Kidney (tissue), 14 donors: Measurements from ENCODE around the gene ADIPOR2. TPM values are rescaled to one million over a fixed set of nuclear protein-coding genes. Genes with fewer than 3 reads are reported as not detected.
"Not testable (repeated sequence)": the region's sequence is repeated elsewhere in the genome, so short reads cannot be mapped to it uniquely, and the experiment has no call there.

Experiments used
- DNase-seq, 5 donors: peaks; one replicate each; pipeline ENCODE4 v3.0.0-alpha.2; 2013 to 2020
- FAIRE-seq: peaks from 2 replicates; lab custom pipeline; 2012; peaks lifted over from hg19 to GRCh38; lab: Jason Lieb, UNC
- H3K27ac ChIP-seq, 2 donors: one replicate each; pipeline ENCODE4 v1.7.0; 2013; ENCODE audit warnings: low read depth in 2 of 2, low read length in 2 of 2, inconsistent platforms in 1 of 2
- H3K27me3 ChIP-seq: one replicate; pipeline ENCODE4 v1.7.1; 2013; ENCODE audit warnings: low read length, inconsistent platforms; ENCODE audit not compliant: control insufficient read depth, insufficient read depth
- H3K36me3 ChIP-seq, 3 donors: one replicate each; pipeline versions ENCODE4 v1.7.0 to v1.7.1; 2013; ENCODE audit warnings: low read length in 3 of 3, control low read depth in 1 of 3, inconsistent platforms in 1 of 3; ENCODE audit not compliant: insufficient read depth in 3 of 3, control insufficient read depth in 2 of 3
- H3K4me1 ChIP-seq, 3 donors: one replicate each; pipeline versions ENCODE4 v1.7.0 to v1.7.1; 2013; ENCODE audit warnings: low read length in 3 of 3, inconsistent platforms in 1 of 3, low read depth in 1 of 3; ENCODE audit not compliant: control insufficient read depth in 2 of 3, insufficient read depth in 2 of 3
- H3K4me3 ChIP-seq, 3 donors: one replicate each; pipeline versions ENCODE4 v1.7.0 to v1.8.1; 2013; ENCODE audit warnings: low read length in 3 of 3, control low read depth in 1 of 3, inconsistent platforms in 1 of 3
- H3K9ac ChIP-seq, 3 donors: one replicate each; pipeline versions ENCODE4 v1.7.0 to v1.7.1; 2013; ENCODE audit warnings: low read length in 3 of 3, control low read depth in 1 of 3, inconsistent platforms in 1 of 3
- H3K9me3 ChIP-seq, 3 donors: one replicate each; pipeline versions ENCODE4 v1.7.0 to v1.7.1; 2013; ENCODE audit warnings: low read length in 3 of 3, control low read depth in 1 of 3, inconsistent platforms in 1 of 3; ENCODE audit not compliant: control insufficient read depth in 2 of 3, insufficient read depth in 1 of 3
- intact Hi-C: fragments of 100-400 bp; cut with DNase I; formaldehyde crosslinking; loops from one replicate; pipeline ENCODE4 v1.11.1; 2022
- polyA plus RNA-seq: library from polyadenylated mRNA; stranded (reverse); fragments of 350-450 nt; fragmentation: Illumina TruSeq; extraction: RNeasy Lipid Tissue Mini Kit (QIAGEN cat#74804); gene quantifications from one replicate; pipeline ENCODE4 v1.2.3, GENCODE V29; 2014; ENCODE audit warnings: low read depth, low replicate concordance; ENCODE audit not compliant: insufficient read depth
- total RNA-seq: library from RNA; stranded (reverse); fragmentation: NEBNext Ultra II Directional; extraction: Animal tissue kit (Norgen Biotek cat#: 25700); gene quantifications from one replicate; pipeline ENCODE4 v1.2.1, GENCODE V29; 2021
- TF ChIP-seq, protein P1 (sequence below): IDR thresholded peaks from 3 replicates; pipeline ENCODE4 v1.5.1; 2012; ENCODE audit warnings: mild to moderate bottlenecking, moderate library complexity, borderline replicate concordance; ENCODE audit not compliant: insufficient read depth; ENCODE audit errors: extremely low read depth
- donor health status: control.
- donor health status: control.
- donor health status: control.
- donor health status: control.
- donor health status: control.
- donor health status: DM: yes; HTN: yes; CAD: no.
- donor health status: Normal renal cell carcinoma (clear cell type).

Gene ADIPOR2
- total and polyA plus RNA-seq, 2 donors from 2014 or later = 26.7 to 50.0 TPM

DNA sequence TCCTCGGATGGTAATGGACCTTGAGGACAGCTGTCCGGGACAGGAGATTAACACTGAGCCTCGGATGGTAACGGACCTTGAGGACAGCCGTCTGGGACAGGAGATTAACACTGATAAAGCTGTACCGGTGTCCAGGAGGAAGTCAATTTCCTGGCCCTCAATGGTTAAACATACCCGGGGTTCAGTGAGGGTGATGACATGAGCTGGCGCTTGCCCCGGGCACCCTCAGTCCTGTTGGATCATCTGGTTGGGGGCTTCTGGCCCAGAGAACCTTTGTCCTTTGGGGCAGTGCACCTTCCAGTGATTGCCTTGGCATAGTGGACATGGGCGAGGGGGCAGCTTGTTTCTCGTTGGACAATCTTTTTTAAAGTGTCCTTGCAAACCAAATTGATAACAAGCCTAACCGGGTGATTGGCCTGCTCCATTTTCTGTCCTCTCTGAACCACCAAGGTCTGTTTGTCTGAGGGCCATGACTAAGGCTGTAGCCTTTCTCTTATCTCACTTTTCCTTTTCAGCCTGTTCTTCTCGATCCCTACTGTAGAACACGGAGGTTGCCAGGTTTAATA is 23.0 kb downstream of the ADIPOR2 start:
- H3K9ac ChIP-seq, H3K36me3 ChIP-seq, H3K4me3 ChIP-seq, H3K27ac ChIP-seq, H3K9me3 ChIP-seq, H3K4me1 ChIP-seq, intact Hi-C loops, H3K27me3 ChIP-seq, DNase-seq, FAIRE-seq: not testable (repeated sequence)

GRCh38 chr12:1715459-1715858 is 24.6 kb downstream of the ADIPOR2 start:
- H3K4me1 ChIP-seq, FAIRE-seq, DNase-seq, H3K27ac ChIP-seq, H3K27me3 ChIP-seq, intact Hi-C loops, H3K36me3 ChIP-seq, H3K4me3 ChIP-seq, H3K9ac ChIP-seq, H3K9me3 ChIP-seq: not testable (repeated sequence)

GRCh38 chr12:1716215-1716862 is 25.5 kb downstream of the ADIPOR2 start:
- Histone ChIP-seq H3K9me3 (no peaks in the 10 kb centered on the region), H3K4me3 (no peak overlapping the region), H3K27me3 (no peaks in the 10 kb centered on the region), H3K36me3 (no peaks in the 10 kb centered on the region), H3K4me1 (peaks cover 0 to 2% (median 0%) of the 10 kb centered on the region in 3 donors), H3K27ac (no peak overlapping the region), H3K9ac (no peak overlapping the region)
- TF ChIP-seq, protein P1, sequence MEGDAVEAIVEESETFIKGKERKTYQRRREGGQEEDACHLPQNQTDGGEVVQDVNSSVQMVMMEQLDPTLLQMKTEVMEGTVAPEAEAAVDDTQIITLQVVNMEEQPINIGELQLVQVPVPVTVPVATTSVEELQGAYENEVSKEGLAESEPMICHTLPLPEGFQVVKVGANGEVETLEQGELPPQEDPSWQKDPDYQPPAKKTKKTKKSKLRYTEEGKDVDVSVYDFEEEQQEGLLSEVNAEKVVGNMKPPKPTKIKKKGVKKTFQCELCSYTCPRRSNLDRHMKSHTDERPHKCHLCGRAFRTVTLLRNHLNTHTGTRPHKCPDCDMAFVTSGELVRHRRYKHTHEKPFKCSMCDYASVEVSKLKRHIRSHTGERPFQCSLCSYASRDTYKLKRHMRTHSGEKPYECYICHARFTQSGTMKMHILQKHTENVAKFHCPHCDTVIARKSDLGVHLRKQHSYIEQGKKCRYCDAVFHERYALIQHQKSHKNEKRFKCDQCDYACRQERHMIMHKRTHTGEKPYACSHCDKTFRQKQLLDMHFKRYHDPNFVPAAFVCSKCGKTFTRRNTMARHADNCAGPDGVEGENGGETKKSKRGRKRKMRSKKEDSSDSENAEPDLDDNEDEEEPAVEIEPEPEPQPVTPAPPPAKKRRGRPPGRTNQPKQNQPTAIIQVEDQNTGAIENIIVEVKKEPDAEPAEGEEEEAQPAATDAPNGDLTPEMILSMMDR = no peak
- DNase-seq (no peak), FAIRE-seq (no peak)
- intact Hi-C loops = no loop called here

GRCh38 chr12:1716911-1717310 is 26.0 kb downstream of the ADIPOR2 start:
- FAIRE-seq = no peak
- DNase-seq = no peak
- H3K9ac ChIP-seq = no peak overlapping the region
- no peak overlapping the region for H3K27ac ChIP-seq
- H3K27me3 ChIP-seq = no peaks in the 10 kb centered on the region
- no peaks in the 10 kb centered on the region for H3K9me3 ChIP-seq
- no peak overlapping the region for H3K4me3 ChIP-seq
- intact Hi-C loops = no loop called here
- TF ChIP-seq, protein P1 = no peak
- H3K36me3 ChIP-seq = no peaks in the 10 kb centered on the region
- no peaks in the 10 kb centered on the region for H3K4me1 ChIP-seq
